ENCODE data around the gene PSMD1.
"Not testable (repeated sequence)": the region's sequence is repeated elsewhere in the genome, so short reads cannot be mapped to it uniquely, and the experiment has no call there.

PSMD1 gene

DNA sequence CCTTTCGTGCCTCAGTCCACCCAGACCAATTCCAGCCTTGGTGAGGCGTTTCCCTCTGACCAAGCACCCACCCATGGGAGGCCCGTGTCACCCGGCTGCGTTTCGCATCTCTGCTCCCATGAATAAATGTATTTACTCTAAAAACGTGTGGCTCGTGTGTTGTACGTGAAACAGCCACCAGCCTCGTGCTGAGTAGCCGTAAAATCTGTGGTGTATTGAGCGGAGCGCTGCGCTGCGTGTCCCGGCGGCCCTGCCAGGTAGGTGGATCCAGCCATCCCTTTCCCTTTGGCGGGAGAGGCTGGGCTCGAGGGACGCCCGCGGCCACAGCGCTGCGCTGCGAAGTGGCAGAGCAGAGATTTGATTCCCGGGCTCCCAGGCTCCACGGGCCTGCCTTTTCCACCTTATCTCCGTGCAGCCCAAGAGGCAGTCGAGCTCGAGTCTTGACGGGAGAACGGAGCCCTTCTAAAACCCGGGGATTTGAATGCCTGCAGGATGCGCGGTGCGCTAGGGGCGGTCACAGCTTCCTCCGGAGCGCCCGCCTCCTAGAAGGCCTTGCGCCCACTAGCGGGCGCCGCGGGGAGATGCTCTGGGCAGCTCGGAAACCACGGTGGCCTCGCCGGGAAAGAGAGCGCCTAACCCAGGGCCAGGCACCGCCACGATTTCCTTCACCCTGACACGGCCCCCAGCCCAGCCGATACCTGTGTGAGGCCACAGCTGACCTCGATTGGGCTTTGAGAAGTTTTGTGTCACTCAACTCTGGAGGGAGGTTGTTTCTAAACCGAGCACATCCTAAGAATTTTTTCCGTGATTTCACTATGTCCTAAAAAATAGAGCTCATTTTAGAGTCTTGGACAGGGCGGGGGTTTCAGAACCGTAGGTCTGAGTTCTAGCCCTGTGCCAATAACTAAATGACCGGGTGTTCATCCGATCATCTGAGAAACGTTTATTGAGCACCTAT lies 3.9 kb upstream of the PSMD1 start:
- H3K9ac ChIP-seq (ENCODE audit: low read length) = peak overlapping the region; percentile 27
- H3K36me3 ChIP-seq (ENCODE audit: control insufficient read depth, insufficient read depth, low read length) = no peaks in the 10 kb centered on the region
- H3K27me3 ChIP-seq (ENCODE audit: control insufficient read depth, insufficient read depth, low read length) = no peaks in the 10 kb centered on the region
- H3K27ac ChIP-seq (ENCODE audit: low read depth, low read length) = peak overlapping the region; percentile 63
- H3K4me3 ChIP-seq (ENCODE audit: low read length) = peak overlapping the region; percentile 80
- H3K4me1 ChIP-seq (ENCODE audit: control insufficient read depth, insufficient read depth, low read length) = peaks cover 6% of the 10 kb centered on the region

GRCh38 chr2:231053846-231054245 lies 2.8 kb upstream of the PSMD1 start:
- Histone ChIP-seq H3K9ac (ENCODE audit: low read length) (no peak overlapping the region), H3K27ac (ENCODE audit: low read depth, low read length) (no peak overlapping the region), H3K4me3 (ENCODE audit: low read length) (no peak overlapping the region), H3K4me1 (ENCODE audit: control insufficient read depth, insufficient read depth, low read length) (peaks cover 17% of the 10 kb centered on the region), H3K27me3 (ENCODE audit: control insufficient read depth, insufficient read depth, low read length) (no peaks in the 10 kb centered on the region), H3K36me3 (ENCODE audit: control insufficient read depth, insufficient read depth, low read length) (no peaks in the 10 kb centered on the region)

- H3K36me3 ChIP-seq (ENCODE audit: control insufficient read depth, insufficient read depth, low read length) = peaks cover under 1% of the 10 kb centered on the region
- no peaks in the 10 kb centered on the region for H3K27me3 ChIP-seq (ENCODE audit: control insufficient read depth, insufficient read depth, low read length)
- H3K4me3 ChIP-seq (ENCODE audit: low read length) = peak overlapping the region; percentile 96
- H3K27ac ChIP-seq (ENCODE audit: low read depth, low read length) = no peak overlapping the region
- peaks cover 14% of the 10 kb centered on the region for H3K4me1 ChIP-seq (ENCODE audit: control insufficient read depth, insufficient read depth, low read length)
- H3K9ac ChIP-seq (ENCODE audit: low read length) = peak overlapping the region; percentile 74
Measured at GRCh38 chr2:231057590-231057989, 923 bp downstream of the PSMD1 start.

- Histone ChIP-seq H3K27me3 (ENCODE audit: control insufficient read depth, insufficient read depth, low read length) (no peaks in the 10 kb centered on the region), H3K9ac (ENCODE audit: low read length) (no peak overlapping the region), H3K27ac (ENCODE audit: low read depth, low read length) (no peak overlapping the region), H3K36me3 (ENCODE audit: control insufficient read depth, insufficient read depth, low read length) (peaks cover 6% of the 10 kb centered on the region), H3K4me3 (ENCODE audit: low read length) (no peak overlapping the region), H3K4me1 (ENCODE audit: control insufficient read depth, insufficient read depth, low read length) (peaks cover 14% of the 10 kb centered on the region)
Measured at GRCh38 chr2:231058761-231059550, 2.3 kb downstream of the PSMD1 start.

DNA sequence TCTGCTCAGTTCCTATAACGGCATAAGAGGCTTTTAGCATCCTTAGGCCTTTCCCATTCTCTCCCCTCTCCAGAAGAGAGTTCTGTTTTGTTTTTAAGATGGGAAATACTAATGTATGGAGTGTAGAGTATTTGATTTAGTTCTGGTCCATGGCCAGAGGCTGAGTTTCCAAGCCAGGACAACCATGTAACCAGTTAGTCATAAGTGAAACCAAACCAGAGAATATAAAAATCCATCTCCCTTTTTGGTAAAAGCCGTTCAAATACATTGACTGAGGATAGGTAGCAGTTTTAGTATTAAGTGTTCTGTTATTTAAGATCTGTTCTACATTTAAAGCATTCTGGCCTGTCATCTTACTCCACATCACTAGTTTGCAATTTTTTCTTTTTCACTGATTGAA lies 3.1 kb downstream of the PSMD1 start:
- no peak overlapping the region for H3K4me3 ChIP-seq (ENCODE audit: low read length)
- H3K36me3 ChIP-seq (ENCODE audit: control insufficient read depth, insufficient read depth, low read length) = peaks cover 6% of the 10 kb centered on the region
- H3K27me3 ChIP-seq (ENCODE audit: control insufficient read depth, insufficient read depth, low read length) = no peaks in the 10 kb centered on the region
- peaks cover 14% of the 10 kb centered on the region for H3K4me1 ChIP-seq (ENCODE audit: control insufficient read depth, insufficient read depth, low read length)
- no peak overlapping the region for H3K9ac ChIP-seq (ENCODE audit: low read length)
- H3K27ac ChIP-seq (ENCODE audit: low read depth, low read length) = no peak overlapping the region

- Histone ChIP-seq H3K9ac (ENCODE audit: low read length) (no peak overlapping the region), H3K4me1 (ENCODE audit: control insufficient read depth, insufficient read depth, low read length) (peaks cover 11% of the 10 kb centered on the region), H3K27ac (ENCODE audit: low read depth, low read length) (no peak overlapping the region), H3K27me3 (ENCODE audit: control insufficient read depth, insufficient read depth, low read length) (no peaks in the 10 kb centered on the region), H3K36me3 (ENCODE audit: control insufficient read depth, insufficient read depth, low read length) (peaks cover 10% of the 10 kb centered on the region), H3K4me3 (ENCODE audit: low read length) (no peak overlapping the region)
Measured at GRCh38 chr2:231062776-231063175, 6.1 kb downstream of the PSMD1 start.

DNA sequence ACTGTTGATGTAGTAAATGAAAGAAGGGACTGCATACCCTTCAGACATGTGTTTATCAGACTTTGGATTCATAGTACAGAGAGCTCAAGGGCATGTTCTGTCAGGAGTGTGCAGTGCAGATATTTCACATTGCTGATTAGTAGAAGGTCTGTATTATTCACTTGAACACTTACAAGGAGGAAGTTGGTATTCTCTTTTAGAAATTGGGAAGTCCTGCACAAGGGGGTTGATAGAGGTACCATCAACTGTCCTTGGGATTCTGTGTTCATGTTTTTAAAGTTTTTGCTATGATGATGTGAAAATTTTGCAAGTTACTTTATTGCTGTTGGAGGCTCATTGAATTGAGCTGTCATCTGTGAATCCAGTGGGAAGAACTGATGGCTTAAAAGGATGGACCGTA lies 6.7 kb downstream of the PSMD1 start:
- no peak overlapping the region for H3K27ac ChIP-seq (ENCODE audit: low read depth, low read length)
- H3K4me3 ChIP-seq (ENCODE audit: low read length) = no peak overlapping the region
- peaks cover 5% of the 10 kb centered on the region for H3K4me1 ChIP-seq (ENCODE audit: control insufficient read depth, insufficient read depth, low read length)
- no peak overlapping the region for H3K9ac ChIP-seq (ENCODE audit: low read length)
- H3K27me3 ChIP-seq (ENCODE audit: control insufficient read depth, insufficient read depth, low read length) = no peaks in the 10 kb centered on the region
- peaks cover 11% of the 10 kb centered on the region for H3K36me3 ChIP-seq (ENCODE audit: control insufficient read depth, insufficient read depth, low read length)

DNA sequence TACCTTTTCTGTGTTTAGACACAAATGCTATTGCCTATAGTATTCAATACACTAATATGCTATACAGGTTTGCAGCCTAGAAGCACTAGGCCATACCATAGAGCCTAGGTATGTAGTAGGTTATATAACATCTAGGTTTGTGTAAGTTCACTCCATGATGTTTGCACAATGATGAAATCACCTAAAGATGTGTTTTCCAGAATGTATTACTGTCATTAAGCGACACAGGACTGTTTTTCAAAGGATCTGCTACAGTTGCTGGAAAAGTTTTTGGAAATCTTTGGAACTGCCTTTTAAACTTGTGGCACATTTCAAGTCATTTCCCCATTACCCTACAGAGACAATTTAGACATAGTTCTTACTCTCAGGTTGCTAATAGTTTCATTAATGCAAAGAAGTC lies 9.3 kb downstream of the PSMD1 start:
- no peak overlapping the region for H3K9ac ChIP-seq (ENCODE audit: low read length)
- H3K36me3 ChIP-seq (ENCODE audit: control insufficient read depth, insufficient read depth, low read length) = peaks cover 14% of the 10 kb centered on the region
- H3K27ac ChIP-seq (ENCODE audit: low read depth, low read length) = no peak overlapping the region
- no peak overlapping the region for H3K4me3 ChIP-seq (ENCODE audit: low read length)
- H3K4me1 ChIP-seq (ENCODE audit: control insufficient read depth, insufficient read depth, low read length) = no peaks in the 10 kb centered on the region
- H3K27me3 ChIP-seq (ENCODE audit: control insufficient read depth, insufficient read depth, low read length) = no peaks in the 10 kb centered on the region

- not testable (repeated sequence) for H3K27me3 ChIP-seq (ENCODE audit: control insufficient read depth, insufficient read depth, low read length); H3K4me3 ChIP-seq (ENCODE audit: low read length); H3K9ac ChIP-seq (ENCODE audit: low read length); H3K27ac ChIP-seq (ENCODE audit: low read depth, low read length); H3K4me1 ChIP-seq (ENCODE audit: control insufficient read depth, insufficient read depth, low read length)
- peaks cover 16% of the 10 kb centered on the region for H3K36me3 ChIP-seq (ENCODE audit: control insufficient read depth, insufficient read depth, low read length)
Measured at GRCh38 chr2:231067531-231067930, 10.9 kb downstream of the PSMD1 start.

- Histone ChIP-seq H3K27ac (ENCODE audit: low read depth, low read length) (no peak overlapping the region), H3K4me3 (ENCODE audit: low read length) (no peak overlapping the region), H3K4me1 (ENCODE audit: control insufficient read depth, insufficient read depth, low read length) (no peaks in the 10 kb centered on the region), H3K9ac (ENCODE audit: low read length) (no peak overlapping the region), H3K36me3 (ENCODE audit: control insufficient read depth, insufficient read depth, low read length) (peaks cover 10% of the 10 kb centered on the region), H3K27me3 (ENCODE audit: control insufficient read depth, insufficient read depth, low read length) (no peaks in the 10 kb centered on the region)
Measured at GRCh38 chr2:231068525-231069222, 12.0 kb downstream of the PSMD1 start.

DNA sequence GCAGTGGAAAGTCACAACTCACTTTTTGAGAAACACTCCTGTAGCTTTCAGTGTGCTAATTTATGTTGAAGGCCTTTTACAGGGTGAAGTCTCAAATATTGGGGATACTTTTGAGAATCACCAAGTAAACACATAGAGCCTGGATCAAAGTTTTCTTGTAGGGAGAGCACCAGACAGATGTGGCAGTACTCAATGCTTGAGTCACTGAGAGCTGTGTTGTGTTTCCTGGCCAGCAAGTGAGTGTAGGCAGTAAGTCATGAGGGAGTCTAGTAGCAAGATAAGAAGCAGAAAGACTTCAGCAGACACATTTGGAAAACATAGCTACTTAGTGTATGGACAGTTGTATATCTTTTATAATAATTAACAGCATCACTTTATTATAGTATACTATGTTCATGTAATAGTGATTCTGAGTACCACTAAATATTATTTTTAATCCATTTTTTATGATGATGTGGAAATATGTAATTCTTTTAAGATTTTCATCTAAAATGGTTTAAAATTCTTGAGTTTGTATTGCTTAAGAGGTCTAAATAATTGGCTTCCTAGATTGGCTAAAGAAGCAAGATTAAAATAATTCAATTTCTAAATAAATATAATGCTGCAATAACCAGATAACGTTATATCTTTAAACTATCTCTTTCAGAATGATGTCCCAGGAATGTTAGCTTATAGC lies 12.8 kb downstream of the PSMD1 start:
- Histone ChIP-seq H3K27me3 (ENCODE audit: control insufficient read depth, insufficient read depth, low read length) (no peaks in the 10 kb centered on the region), H3K4me3 (ENCODE audit: low read length) (no peak overlapping the region)

GRCh38 chr2:231084565-231084964 lies 27.9 kb downstream of the PSMD1 start:
- no peak overlapping the region for H3K9ac ChIP-seq (ENCODE audit: low read length)
- no peak overlapping the region for H3K4me3 ChIP-seq (ENCODE audit: low read length)
- H3K4me1 ChIP-seq (ENCODE audit: control insufficient read depth, insufficient read depth, low read length) = no peaks in the 10 kb centered on the region
- H3K27ac ChIP-seq (ENCODE audit: low read depth, low read length) = no peak overlapping the region
- H3K36me3 ChIP-seq (ENCODE audit: control insufficient read depth, insufficient read depth, low read length) = peaks cover 34% of the 10 kb centered on the region
- no peaks in the 10 kb centered on the region for H3K27me3 ChIP-seq (ENCODE audit: control insufficient read depth, insufficient read depth, low read length)

More for the DNA sequence above, 12.8 kb downstream of the PSMD1 start:
- Histone ChIP-seq H3K4me1 (ENCODE audit: control insufficient read depth, insufficient read depth, low read length) (no peaks in the 10 kb centered on the region), H3K9ac (ENCODE audit: low read length) (no peak overlapping the region), H3K27ac (ENCODE audit: low read depth, low read length) (no peak overlapping the region), H3K36me3 (ENCODE audit: control insufficient read depth, insufficient read depth, low read length) (peaks cover 10% of the 10 kb centered on the region)

All from rectal smooth muscle tissue (tissue), 1 donor.